ENCODE results near the gene H2AZ2. TPM values are rescaled to one million over a fixed set of nuclear protein-coding genes. Genes with fewer than 3 reads are reported as not detected.

The H2AZ2 gene
- total RNA-seq, 4 donors from 2014 or later: 94.1 to 116 (median 97.9) TPM

DNA sequence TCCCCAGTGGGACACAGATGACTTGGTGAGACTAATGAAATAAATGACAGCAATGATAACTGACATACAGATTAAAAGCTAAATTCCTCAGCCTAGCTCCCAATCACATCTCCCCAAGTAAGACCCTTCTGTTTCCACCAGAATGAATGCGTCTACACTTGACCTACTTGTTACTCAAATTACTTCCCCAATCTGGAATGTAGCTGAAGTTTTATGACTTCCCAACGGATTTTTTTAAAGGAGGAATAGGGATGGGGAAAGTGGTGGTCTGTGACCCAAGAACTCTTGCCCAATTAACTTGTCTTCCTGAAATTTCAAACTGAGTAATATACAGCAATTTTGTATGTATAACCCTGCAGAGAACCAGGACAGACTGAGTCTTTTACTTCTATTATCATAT, 9.1 kb downstream of the H2AZ2 start:
- ATAC-seq (ENCODE audit: low FRiP score): no peak
- TF ChIP-seq, protein P1, sequence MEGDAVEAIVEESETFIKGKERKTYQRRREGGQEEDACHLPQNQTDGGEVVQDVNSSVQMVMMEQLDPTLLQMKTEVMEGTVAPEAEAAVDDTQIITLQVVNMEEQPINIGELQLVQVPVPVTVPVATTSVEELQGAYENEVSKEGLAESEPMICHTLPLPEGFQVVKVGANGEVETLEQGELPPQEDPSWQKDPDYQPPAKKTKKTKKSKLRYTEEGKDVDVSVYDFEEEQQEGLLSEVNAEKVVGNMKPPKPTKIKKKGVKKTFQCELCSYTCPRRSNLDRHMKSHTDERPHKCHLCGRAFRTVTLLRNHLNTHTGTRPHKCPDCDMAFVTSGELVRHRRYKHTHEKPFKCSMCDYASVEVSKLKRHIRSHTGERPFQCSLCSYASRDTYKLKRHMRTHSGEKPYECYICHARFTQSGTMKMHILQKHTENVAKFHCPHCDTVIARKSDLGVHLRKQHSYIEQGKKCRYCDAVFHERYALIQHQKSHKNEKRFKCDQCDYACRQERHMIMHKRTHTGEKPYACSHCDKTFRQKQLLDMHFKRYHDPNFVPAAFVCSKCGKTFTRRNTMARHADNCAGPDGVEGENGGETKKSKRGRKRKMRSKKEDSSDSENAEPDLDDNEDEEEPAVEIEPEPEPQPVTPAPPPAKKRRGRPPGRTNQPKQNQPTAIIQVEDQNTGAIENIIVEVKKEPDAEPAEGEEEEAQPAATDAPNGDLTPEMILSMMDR (IDR thresholded peaks at IDR 0.05): no peak
- no peak for DNase-seq (ENCODE audit: low spot score)

DNA sequence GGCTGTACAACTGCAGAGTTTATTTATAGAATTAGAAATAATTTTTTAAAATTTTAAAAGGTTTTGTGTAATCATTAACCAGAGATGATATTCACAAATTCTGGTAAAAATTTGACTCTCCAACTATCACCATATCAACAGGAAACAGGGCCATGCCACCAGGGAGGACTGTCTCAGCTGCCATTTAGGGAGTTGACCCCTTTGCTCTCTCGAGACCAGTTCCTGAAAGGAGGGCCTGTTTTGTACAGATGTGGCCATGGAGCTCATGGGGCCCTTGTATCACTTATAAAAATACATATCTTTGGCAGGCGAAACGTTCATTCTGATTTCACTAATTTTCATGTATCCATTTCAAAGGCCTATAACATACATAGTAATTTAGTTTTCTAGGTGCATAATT, 20.3 kb downstream of the H2AZ2 start:
- ATAC-seq (ENCODE audit: low FRiP score) (no peak), DNase-seq (ENCODE audit: low spot score) (no peak)
- TF ChIP-seq, protein P1 (IDR thresholded peaks at IDR 0.05): no peak

DNA sequence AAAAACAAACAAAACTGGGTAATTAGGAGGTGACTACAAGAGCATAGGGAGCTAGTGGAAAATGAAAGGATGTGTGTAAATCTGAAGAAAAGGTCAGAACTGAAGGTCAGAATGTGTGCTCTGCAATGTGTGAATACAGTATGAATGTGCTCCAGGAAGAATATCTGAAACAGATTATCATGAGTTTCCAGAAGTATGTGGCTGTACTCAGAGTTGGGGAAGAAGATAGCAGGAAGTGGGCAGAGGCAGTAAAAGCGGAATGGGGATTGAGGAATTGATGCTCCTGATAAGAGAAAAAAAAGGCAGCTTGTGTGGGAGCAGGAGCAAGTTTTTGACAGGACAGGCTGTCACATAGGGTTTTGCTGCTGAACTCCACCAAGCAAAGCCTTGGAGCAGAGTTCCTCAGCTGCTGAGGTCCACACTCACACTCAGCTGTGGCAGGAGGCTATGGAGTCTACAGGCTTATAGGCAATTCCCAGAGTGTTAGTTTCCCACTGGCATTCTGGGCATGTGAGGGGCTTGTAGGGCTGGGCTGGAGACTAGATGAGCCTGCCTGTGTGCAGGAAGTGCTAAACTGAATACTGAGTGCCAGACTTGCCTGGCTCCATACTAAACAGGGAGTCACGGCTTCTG, 22.9 kb downstream of the H2AZ2 start:
- TF ChIP-seq, protein P1 (IDR thresholded peaks at IDR 0.05): no peak
- DNase-seq (ENCODE audit: low spot score): no peak
- no peak for ATAC-seq (ENCODE audit: low FRiP score)

DNA sequence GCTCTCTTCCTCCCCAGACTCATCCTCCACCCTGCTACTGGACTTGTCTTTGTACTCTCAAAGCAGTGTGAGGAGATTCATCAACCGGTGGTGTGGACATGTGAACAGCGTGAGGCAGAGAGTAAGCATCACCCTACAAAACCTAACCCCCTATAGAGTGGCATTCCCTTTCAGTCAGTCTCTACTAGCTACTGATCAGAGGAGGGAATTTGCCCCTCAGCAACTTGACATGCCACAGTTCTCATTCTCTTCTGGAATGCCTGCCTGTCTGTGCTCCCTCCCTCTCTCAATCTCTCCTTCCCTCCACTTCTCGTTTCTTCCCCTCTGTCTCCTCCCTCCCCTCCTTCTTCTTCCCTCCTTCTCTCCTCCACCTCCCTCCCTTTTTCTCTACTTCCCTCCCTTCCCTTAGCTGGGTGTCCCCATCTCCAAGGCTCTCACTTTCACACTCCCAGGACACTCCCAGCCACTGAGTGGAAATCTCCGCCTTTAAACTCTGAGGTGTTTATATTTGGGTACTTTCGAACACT, 24.6 kb downstream of the H2AZ2 start:
- ATAC-seq (ENCODE audit: low FRiP score) (no peak), DNase-seq (ENCODE audit: low spot score) (no peak)
- TF ChIP-seq, protein P1 (IDR thresholded peaks at IDR 0.05): no peak

DNA sequence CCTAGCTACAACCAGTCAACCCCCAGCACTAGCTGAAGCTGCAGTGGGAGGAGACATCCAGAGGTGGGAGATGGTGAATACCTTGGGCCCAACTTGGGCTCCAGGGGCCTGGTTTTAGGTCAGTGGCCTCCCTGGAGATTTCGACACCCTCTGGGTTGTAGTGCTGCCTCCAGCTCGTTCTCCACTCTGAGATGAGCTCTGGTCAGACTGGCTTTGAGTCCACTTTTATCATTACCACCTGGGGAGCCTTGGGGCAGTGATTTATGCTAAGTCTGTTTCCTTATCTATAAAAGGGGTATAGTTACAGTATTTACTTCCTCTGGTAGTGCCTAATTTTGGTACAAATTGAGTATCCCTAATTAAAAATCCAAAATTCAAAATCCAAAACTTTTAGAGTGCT, 28.6 kb downstream of the H2AZ2 start:
- TF ChIP-seq, protein P1 (IDR thresholded peaks at IDR 0.05): no peak
- DNase-seq (ENCODE audit: low spot score): no peak
- ATAC-seq (ENCODE audit: low FRiP score): no peak

DNA sequence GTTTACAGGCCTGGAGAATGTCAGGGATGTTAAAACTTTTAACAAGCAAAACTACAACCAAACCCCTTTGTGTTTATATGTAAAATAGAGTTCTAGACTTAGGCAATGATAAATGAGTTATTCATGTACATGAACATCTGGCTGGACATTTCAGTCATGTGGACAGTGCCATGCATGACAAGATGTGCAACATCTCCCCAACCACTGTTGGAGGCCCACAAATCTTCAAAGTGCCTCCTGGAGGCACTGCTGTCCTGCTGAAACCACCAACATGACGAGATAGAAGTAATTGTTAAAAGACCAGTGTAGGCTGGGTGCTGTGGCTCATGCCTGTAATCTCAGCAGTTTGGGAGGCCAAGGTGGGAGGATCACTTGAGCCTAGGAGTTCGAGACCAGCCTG, 33.0 kb downstream of the H2AZ2 start:
- DNase-seq (ENCODE audit: low spot score) (no peak), ATAC-seq (ENCODE audit: low FRiP score) (no peak)
- TF ChIP-seq, protein P1 (IDR thresholded peaks at IDR 0.05): no peak

DNA sequence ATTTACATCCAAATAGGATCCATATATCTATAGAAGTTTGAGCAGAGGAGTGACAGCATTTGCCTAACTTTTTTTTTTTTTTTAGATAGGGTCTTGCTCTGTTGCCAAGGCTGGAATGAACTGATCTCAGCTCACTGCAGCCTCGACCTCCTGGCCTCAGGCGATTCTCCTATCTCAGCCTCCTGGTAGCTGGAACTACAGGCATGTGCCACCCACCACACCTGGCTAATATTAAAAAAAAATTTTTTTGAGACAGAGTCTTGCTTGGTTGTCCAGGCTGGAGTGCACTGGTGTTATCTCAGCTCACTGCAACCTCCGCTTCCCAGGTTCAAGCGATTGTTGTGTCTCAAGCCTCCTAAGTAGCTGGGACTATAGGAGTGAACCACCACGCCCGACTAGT, 36.3 kb downstream of the H2AZ2 start:
- DNase-seq (ENCODE audit: low spot score): no peak
- TF ChIP-seq, protein P1 (IDR thresholded peaks at IDR 0.05): no peak
- no peak for ATAC-seq (ENCODE audit: low FRiP score)
